Endothelial cell of umbilical vein (primary cell): ENCODE data around the gene AGPAT1. TPM values are rescaled to one million over a fixed set of nuclear protein-coding genes. Genes with fewer than 3 reads are reported as not detected.

Experiments
- BruUV-seq: library from RNA; stranded (reverse); fragments of 400-500 nt; replicated peaks from 2 replicates; lab custom pipeline; 2021; lab: Mats Ljungman, UMichigan
- CTCF ChIA-PET: fragments of 300-600, 350-600 bp; sonication (Branson Sonifier 250); formaldehyde crosslinking; loops from one replicate; lab custom pipeline; 2021; ENCODE audit warnings: antibody characterized with exemption, inconsistent platforms; lab: Charles Lee
- POLR2A ChIA-PET: fragments of 300-600, 350-600 bp; sonication (Branson Sonifier 250); formaldehyde crosslinking; loops from one replicate; lab custom pipeline; 2021; ENCODE audit warnings: antibody characterized with exemption, inconsistent platforms; lab: Charles Lee
- DNase-seq: peaks from one replicate; pipeline ENCODE4 v3.0.0-alpha.2; 2011; ENCODE audit warnings: low read depth, low spot score
- FAIRE-seq: peaks from 2 replicates; lab custom pipeline; 2011; peaks lifted over from hg19 to GRCh38; lab: Jason Lieb, UNC
- H2AFZ ChIP-seq: 2 replicates; pipeline ENCODE4 v1.6.0; 2012; ENCODE audit warnings: low read depth, low read length, control low read depth, inconsistent platforms
- H3K27ac ChIP-seq: 2 replicates; pipeline ENCODE4 v1.5.1; 2011; ENCODE audit warnings: low read depth, mild to moderate bottlenecking, control low read depth, low read length, moderate library complexity; ENCODE audit not compliant: insufficient read depth
- H3K27me3 ChIP-seq, 2 experiments: 2 replicates each; pipeline versions ENCODE4 v1.6.0 to v1.6.1; 2011; ENCODE audit warnings: low read length in 2 of 2, mixed read lengths in 1 of 2; ENCODE audit not compliant: control insufficient read depth in 2 of 2, insufficient read depth in 2 of 2
- H3K36me3 ChIP-seq, 2 experiments: 2 replicates in 1 of 2; 3 replicates in 1 of 2; pipeline ENCODE4 v1.5.1; 2011; ENCODE audit warnings: low read length in 2 of 2, mild to moderate bottlenecking in 1 of 2, moderate library complexity in 1 of 2; ENCODE audit not compliant: control insufficient read depth in 2 of 2, insufficient read depth in 2 of 2; ENCODE audit errors: extremely low read depth in 1 of 2
- H3K4me1 ChIP-seq: 3 replicates; pipeline ENCODE4 v1.5.1; 2011; ENCODE audit warnings: mild to moderate bottlenecking, low read length; ENCODE audit not compliant: control insufficient read depth, insufficient read depth; ENCODE audit errors: extremely low read depth
- H3K4me2 ChIP-seq: 2 replicates; pipeline ENCODE4 v1.6.1; 2011; ENCODE audit warnings: low read length, control low read depth, mixed read lengths; ENCODE audit not compliant: insufficient read depth
- H3K4me3 ChIP-seq, 3 experiments: fragments of 200-600 bp in 1 of 3; sonication (generic), shearing (Covaris generic) in 1 of 3; replicated peaks in 1 of 3; 2 replicates each; pipeline ENCODE4 v1.5.1; 2011 to 2016; ENCODE audit warnings: control low read depth in 3 of 3, low read length in 3 of 3, mild to moderate bottlenecking in 2 of 3, inconsistent platforms in 1 of 3, low read depth in 1 of 3, moderate library complexity in 1 of 3; ENCODE audit not compliant: insufficient read depth in 1 of 3
- H3K79me2 ChIP-seq: 2 replicates; pipeline ENCODE4 v1.6.0; 2012; ENCODE audit warnings: low read length, inconsistent platforms; ENCODE audit not compliant: control insufficient read depth, insufficient read depth
- H3K9ac ChIP-seq: replicated peaks from 2 replicates; pipeline ENCODE3; 2011; ENCODE audit warnings: low read length, control low read depth; ENCODE audit not compliant: insufficient read depth; ENCODE audit errors: extremely low read depth
- H3K9me1 ChIP-seq: replicated peaks from 3 replicates; pipeline ENCODE4 v1.6.0; 2011; ENCODE audit warnings: mild to moderate bottlenecking, low read length; ENCODE audit not compliant: control insufficient read depth, insufficient read depth; ENCODE audit errors: extremely low read depth
- H3K9me3 ChIP-seq: replicated peaks from 2 replicates; pipeline ENCODE4 v1.5.1; 2012; ENCODE audit warnings: low read length, inconsistent platforms; ENCODE audit not compliant: control insufficient read depth, insufficient read depth
- H4K20me1 ChIP-seq: replicated peaks from 2 replicates; pipeline ENCODE3; 2011; ENCODE audit warnings: mild to moderate bottlenecking, low read length; ENCODE audit not compliant: control insufficient read depth, insufficient read depth; ENCODE audit errors: extremely low read depth
- EZH2 ChIP-seq: IDR thresholded peaks from 2 replicates; pipeline ENCODE4 v1.6.1; 2012; ENCODE audit warnings: borderline replicate concordance, low read depth, mild to moderate bottlenecking, moderate library complexity, low read length, inconsistent platforms; ENCODE audit not compliant: severe bottlenecking
- FOS ChIP-seq: IDR thresholded peaks from 2 replicates; pipeline ENCODE4 v1.6.1; 2011; ENCODE audit warnings: mild to moderate bottlenecking, low read length, moderate library complexity, borderline replicate concordance; ENCODE audit not compliant: insufficient read depth
- GATA2 ChIP-seq: IDR thresholded peaks from 2 replicates; pipeline ENCODE4 v1.7.0; 2011; ENCODE audit warnings: low read depth, mild to moderate bottlenecking, moderate library complexity, mixed read lengths, low read length; ENCODE audit not compliant: insufficient read length, insufficient read depth
- JUN ChIP-seq: IDR thresholded peaks from 2 replicates; pipeline ENCODE4 v1.6.1; 2011; ENCODE audit warnings: borderline replicate concordance, low read depth; ENCODE audit not compliant: insufficient read length, insufficient read depth
- MYC ChIP-seq: IDR thresholded peaks from one replicate; pipeline ENCODE4 v1.6.1; 2011; ENCODE audit warnings: mild to moderate bottlenecking, low read depth, low read length
- POLR2A ChIP-seq: IDR thresholded peaks from 2 replicates; pipeline ENCODE4 v1.6.1; 2012; ENCODE audit warnings: low read depth, mild to moderate bottlenecking, control low read depth, low read length
- POLR2AphosphoS5 ChIP-seq: IDR thresholded peaks from 2 replicates; pipeline ENCODE4 v1.6.1; 2012; ENCODE audit warnings: low read depth, mild to moderate bottlenecking, control low read depth, low read length, moderate library complexity; ENCODE audit not compliant: insufficient read depth
- dilution Hi-C: fragments of 300-500 bp; cut with MboI; formaldehyde crosslinking; loops from one replicate; pipeline ENCODE4 v1.15.0; 2019; ENCODE audit warnings: low sequenced_read_pairs; ENCODE audit not compliant: extremely low pct_ligation_motif_present
- intact Hi-C: fragments of 100-400 bp; cut with micrococcal nuclease; formaldehyde crosslinking; loops from one replicate; pipeline ENCODE4 v1.10.0; 2022
- polyA plus RNA-seq, 4 experiments: library from polyadenylated mRNA; depleted of rRNA in 3 of 4; stranded (reverse) in 3 of 4; unstranded in 1 of 4; fragments of >200 nt; gene quantifications; 2 replicates each; pipeline versions ENCODE4 v1.2.1 to v1.2.3, GENCODE V29; 2011 to 2012; ENCODE audit warnings: missing spikeins in 1 of 4
- total RNA-seq: library from RNA; stranded (reverse); gene quantifications from 2 replicates; pipeline ENCODE4 v1.2.3, GENCODE V29; 2021
- TF ChIP-seq, protein P1 (sequence below), 2 donors: IDR thresholded peaks; 1 replicate in 1 of 2; 2 replicates in 1 of 2; pipeline ENCODE4 v1.5.1; 2011; ENCODE audit warnings: low read length in 2 of 2, mild to moderate bottlenecking in 2 of 2, moderate library complexity in 2 of 2, control low read depth in 1 of 2, inconsistent platforms in 1 of 2, low read depth in 1 of 2; ENCODE audit not compliant: insufficient read depth in 1 of 2; ENCODE audit errors: extremely low read depth in 1 of 2
- TF ChIP-seq, protein P2 (sequence below): IDR thresholded peaks from 2 replicates; pipeline ENCODE4 v1.6.1; 2011; ENCODE audit not compliant: insufficient read depth, insufficient read length

AGPAT1 gene
- total and polyA plus RNA-seq, 2 donors (not counting 3 experiments of a cell fraction or from before 2014, with no cell fraction given): 38.4 to 132 TPM

DNA sequence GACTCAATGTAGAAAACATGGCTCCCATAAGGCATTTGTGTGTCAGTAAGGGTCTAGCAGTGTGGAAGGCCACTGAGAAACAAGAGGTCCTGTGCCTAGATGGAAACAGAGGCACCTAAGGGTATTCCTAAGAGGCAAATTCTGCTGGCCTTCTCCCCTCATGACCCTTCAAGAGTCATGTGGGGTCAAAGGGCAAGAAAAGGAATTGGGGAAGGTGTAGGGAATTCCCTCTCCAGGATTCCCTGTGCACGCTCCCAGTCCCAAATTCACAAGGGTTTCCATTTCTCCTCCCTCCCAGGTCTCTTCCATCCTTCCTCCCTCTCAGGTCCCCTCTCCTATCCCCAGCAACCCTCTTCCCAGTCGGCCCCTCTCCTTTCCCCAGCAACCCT lies 568 bp downstream of the AGPAT1 start:
- ChIA-PET POLR2A (no interaction called here), CTCF (no interaction called here)
- peak overlapping the region; percentile 84 for H3K9ac ChIP-seq
- H3K4me3 ChIP-seq: peak overlapping the region; percentile 52 to 70 (median 62)
- H3K27ac ChIP-seq: peak overlapping the region; percentile 47
- dilution Hi-C loops (no loop called here), intact Hi-C loops (loop anchor here (5.0 kb wide), 2 partner anchors 218 to 797 kb away; partner anchors contain the start of genes NELFE and SKIC2)
- BruUV-seq: no TSS peak
- H3K9me3 ChIP-seq: no peaks in the 10 kb centered on the region
- H3K9me1 ChIP-seq: no peaks in the 10 kb centered on the region
- H3K4me2 ChIP-seq: peak overlapping the region; percentile 82
- TF ChIP-seq EZH2 (no peak), MYC (no peak)
- TF ChIP-seq, protein P1, sequence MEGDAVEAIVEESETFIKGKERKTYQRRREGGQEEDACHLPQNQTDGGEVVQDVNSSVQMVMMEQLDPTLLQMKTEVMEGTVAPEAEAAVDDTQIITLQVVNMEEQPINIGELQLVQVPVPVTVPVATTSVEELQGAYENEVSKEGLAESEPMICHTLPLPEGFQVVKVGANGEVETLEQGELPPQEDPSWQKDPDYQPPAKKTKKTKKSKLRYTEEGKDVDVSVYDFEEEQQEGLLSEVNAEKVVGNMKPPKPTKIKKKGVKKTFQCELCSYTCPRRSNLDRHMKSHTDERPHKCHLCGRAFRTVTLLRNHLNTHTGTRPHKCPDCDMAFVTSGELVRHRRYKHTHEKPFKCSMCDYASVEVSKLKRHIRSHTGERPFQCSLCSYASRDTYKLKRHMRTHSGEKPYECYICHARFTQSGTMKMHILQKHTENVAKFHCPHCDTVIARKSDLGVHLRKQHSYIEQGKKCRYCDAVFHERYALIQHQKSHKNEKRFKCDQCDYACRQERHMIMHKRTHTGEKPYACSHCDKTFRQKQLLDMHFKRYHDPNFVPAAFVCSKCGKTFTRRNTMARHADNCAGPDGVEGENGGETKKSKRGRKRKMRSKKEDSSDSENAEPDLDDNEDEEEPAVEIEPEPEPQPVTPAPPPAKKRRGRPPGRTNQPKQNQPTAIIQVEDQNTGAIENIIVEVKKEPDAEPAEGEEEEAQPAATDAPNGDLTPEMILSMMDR (IDR thresholded peaks at IDR 0.05; ENCODE audit: extremely low read depth in 1 of 2, insufficient read depth in 1 of 2, low read depth in 1 of 2, low read length in 2 of 2): no peak
- peaks cover 0 to 8% of the 10 kb centered on the region in 2 experiments for H3K36me3 ChIP-seq
- no peak for DNase-seq
- no peaks in the 10 kb centered on the region for H3K27me3 ChIP-seq
- H3K79me2 ChIP-seq: peaks cover 21% of the 10 kb centered on the region
- FAIRE-seq: peak; percentile 12
- no peak overlapping the region for H2AFZ ChIP-seq
- H3K4me1 ChIP-seq: peaks cover 30% of the 10 kb centered on the region
- H4K20me1 ChIP-seq: no peaks in the 10 kb centered on the region

DNA sequence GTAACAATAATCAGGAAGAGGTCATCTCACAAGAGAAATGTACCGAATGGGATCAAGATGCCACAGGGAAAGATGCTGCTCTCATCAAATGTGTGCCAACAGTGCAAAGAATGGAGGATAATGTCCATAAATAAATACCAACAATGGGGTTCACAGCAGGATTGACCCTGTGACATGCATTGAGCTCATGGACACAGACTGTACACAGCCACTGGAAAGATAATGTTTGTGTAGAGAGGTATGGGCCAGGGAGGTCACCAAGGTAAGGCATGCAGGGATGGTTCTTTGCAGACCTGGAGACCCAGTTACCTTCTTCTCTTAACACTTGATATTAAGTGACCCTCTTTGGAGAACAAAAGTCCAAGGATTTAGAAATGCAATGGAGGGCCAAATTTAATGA lies 1.5 kb downstream of the AGPAT1 start:
- Histone ChIP-seq H3K4me1 (peaks cover 30% of the 10 kb centered on the region), H3K9me3 (no peaks in the 10 kb centered on the region), H2AFZ (no peak overlapping the region), H3K79me2 (peaks cover 21% of the 10 kb centered on the region), H3K36me3 (peaks cover 0 to 8% of the 10 kb centered on the region in 2 experiments), H3K27ac (no peak overlapping the region), H3K4me3 (no peak overlapping the region), H4K20me1 (no peaks in the 10 kb centered on the region), H3K9me1 (no peaks in the 10 kb centered on the region), H3K27me3 (no peaks in the 10 kb centered on the region), H3K4me2 (peak overlapping the region; percentile 82), H3K9ac (no peak overlapping the region)
- DNase-seq (no peak), FAIRE-seq (no peak)
- intact Hi-C loops (no loop called here), dilution Hi-C loops (no loop called here)
- CTCF ChIA-PET: no interaction called here
- BruUV-seq: no TSS peak
- POLR2A ChIA-PET: no interaction called here
- TF ChIP-seq MYC (no peak), FOS (no peak), GATA2 (no peak), POLR2A (no peak), EZH2 (no peak), JUN (no peak), POLR2AphosphoS5 (no peak)
- TF ChIP-seq, protein P2, sequence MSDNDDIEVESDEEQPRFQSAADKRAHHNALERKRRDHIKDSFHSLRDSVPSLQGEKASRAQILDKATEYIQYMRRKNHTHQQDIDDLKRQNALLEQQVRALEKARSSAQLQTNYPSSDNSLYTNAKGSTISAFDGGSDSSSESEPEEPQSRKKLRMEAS: no peak
- TF ChIP-seq, protein P1 (IDR thresholded peaks at IDR 0.05; ENCODE audit: extremely low read depth in 1 of 2, insufficient read depth in 1 of 2, low read depth in 1 of 2, low read length in 2 of 2): no peak
